NCI-H2171 treated with DMSO at 0.1 percent for 48 hours (cell line): Measurements from ENCODE around the gene FAM107A.

Experiments used
- DNase-seq: peaks from one replicate; lab custom pipeline; 2025; lab: John Stamatoyannopoulos, UW

The FAM107A gene

DNA sequence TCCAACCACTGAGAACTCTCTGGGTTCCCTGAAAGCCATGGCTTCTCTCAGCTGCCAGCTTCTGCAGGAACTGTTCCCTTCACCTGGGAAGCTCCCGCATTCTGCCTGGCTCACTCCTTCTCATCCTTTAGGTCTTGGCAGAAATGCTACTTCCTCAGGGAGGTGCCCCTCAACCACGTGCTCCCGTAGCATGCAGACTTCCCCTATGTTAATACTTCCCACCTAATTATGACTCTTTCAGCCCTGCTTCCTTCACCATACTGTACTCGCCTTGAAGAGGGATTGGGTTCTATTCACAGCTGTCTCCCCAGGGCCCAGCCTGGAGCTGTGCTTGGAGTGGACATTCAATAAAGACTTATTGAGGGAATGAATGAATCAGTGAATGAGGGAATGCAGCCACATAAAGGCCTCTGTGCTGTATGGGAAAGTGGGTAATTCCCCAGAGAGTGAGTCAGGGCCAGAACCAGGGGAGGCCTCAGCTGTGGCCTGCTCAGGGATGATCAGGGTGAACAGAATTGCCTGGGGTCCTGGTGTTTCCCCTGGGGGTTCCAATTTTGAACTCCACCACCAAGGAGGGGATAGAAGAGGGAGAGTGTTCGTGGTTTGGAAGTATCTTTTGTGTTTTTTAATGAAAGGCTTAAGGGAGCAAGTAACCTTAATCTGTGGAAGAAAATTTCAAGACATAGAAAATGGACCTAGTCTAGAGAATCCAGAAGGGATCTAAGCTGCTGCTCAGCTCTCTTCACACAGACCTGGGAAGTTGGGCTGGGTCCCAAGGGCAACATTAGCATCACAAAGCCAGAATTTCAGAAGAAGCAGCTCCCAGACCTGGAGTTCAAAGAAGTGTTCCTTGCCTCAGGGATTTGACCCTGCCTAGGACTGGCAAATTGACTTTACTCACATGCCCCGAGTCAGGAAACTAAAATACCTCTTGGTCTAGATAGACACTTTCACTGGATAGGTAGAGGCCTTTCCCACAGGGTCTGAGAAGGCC is 14.6 kb upstream of the FAM107A start:
- DNase-seq: no peak

DNA sequence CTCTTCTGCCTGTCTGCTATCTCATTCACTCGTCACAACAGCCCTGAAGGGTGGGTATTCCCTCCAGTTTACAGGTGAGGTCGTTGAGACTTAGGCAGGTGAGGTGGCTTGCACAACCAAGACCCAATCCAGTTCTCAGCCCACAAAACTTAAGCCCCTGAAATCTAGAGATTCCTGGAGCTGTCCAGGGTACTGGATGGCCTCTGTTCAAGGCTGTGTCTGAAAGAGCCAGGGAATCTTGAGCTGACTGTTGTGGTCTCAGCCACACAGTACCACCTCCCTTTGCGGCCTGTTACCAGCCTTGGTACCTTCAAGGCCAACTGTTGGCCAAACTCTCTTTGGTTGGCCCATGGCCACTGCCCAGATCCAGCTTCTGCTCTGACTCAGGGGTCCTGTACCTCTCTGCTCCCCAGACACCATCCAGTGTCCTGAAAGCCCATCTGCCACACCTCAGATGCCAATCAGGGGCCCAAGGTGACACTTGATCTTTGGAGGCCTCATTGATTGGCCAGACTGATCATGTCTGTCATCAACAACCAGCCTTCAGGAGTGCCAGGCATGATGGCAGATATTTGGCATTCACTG is 10.9 kb upstream of the FAM107A start:
- no peak for DNase-seq

DNA sequence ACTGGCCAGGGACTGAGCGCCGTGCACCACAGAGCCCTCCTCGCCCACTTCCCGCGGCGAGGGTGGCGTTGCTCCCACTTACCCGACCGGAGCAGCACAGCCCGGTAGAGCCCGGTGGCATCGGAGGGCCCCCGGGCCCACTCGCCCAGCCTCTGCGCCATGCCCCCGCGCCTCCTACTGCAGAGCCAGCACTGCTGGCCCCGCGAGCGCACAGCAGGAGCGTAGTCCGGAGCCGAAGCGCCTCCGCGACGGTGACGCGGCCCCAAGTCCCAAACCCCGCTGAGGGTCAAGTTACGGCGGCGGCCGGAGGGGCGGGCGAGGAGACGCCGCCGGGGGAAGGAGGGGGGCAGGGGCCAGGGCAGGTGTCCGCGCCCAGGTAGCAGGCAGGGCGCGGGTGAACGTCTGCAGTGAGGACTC is 9.6 kb upstream of the FAM107A start:
- no peak for DNase-seq

DNA sequence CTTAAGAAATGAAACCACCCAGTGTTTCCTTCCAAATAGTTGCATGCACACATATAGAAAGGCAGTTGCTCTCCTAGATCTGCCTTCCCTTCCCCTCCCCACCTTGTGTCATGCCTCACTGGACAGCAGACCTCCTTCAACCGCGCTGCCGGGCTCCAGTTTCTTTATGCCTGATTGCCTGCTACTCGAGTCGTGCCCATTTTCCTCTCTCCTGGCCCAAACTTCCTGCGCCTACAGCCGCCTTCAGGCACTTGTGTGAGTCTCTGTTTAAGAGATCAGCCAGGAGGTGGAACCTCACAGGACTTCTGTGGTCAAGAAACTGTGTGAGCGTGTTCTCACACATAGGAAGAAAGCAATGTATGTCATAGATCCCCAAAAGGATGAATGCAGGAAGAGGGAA is 8.8 kb upstream of the FAM107A start:
- peak; percentile 39 for DNase-seq

DNA sequence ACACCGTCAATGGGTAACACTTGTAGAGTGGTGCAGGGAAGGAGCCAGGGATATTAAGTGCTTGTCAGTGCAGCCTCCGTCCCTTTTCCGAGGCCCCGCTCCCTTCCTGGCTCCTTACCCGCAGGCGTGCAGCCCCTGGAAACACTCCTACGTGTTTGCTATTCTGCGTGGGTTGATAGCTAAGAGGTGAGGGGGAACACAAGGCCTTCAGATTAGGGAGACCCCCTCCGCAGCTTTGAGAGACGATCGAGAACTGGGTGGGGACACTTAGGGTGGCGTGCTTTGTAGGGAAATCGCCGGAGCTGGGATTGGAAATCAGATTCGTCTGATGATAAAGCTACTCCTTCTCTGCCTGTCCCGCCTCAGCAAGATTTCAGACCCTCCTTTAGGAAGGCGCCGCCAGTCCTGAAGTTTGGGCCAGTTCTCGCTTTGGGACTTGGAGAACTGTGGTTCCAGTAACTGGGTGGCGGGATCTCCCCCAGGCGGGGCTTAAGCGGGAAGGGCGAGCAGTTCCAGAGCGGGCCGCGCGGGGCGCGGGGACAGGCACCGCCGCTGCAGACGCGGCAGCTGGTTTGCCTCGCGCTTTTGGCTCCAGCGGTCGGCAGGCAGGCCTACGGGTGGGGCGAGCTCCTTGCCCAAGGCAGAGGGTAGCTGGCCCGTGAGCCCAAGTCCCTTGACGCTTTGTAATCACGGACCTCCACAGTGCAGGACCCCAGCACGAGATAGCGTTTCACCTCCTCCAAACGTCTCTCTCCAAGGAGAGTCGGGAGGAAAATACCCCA is 8.0 kb upstream of the FAM107A start:
- DNase-seq: peak; percentile 67

DNA sequence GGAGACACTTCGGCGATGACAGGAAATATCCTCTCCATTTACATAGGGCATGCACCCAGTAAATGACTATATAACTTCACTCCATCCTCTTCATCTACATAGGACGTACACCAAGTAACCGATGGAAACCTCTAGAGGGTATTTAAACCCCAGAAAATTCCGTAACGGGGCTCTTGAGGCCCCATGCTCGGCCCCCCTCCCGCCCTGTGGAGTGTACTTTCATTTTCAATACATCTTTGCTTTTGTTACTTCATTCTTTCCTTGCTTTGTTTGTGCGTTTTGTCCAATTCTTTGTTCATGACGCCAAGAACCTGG is 7.5 kb upstream of the FAM107A start:
- no peak for DNase-seq

DNA sequence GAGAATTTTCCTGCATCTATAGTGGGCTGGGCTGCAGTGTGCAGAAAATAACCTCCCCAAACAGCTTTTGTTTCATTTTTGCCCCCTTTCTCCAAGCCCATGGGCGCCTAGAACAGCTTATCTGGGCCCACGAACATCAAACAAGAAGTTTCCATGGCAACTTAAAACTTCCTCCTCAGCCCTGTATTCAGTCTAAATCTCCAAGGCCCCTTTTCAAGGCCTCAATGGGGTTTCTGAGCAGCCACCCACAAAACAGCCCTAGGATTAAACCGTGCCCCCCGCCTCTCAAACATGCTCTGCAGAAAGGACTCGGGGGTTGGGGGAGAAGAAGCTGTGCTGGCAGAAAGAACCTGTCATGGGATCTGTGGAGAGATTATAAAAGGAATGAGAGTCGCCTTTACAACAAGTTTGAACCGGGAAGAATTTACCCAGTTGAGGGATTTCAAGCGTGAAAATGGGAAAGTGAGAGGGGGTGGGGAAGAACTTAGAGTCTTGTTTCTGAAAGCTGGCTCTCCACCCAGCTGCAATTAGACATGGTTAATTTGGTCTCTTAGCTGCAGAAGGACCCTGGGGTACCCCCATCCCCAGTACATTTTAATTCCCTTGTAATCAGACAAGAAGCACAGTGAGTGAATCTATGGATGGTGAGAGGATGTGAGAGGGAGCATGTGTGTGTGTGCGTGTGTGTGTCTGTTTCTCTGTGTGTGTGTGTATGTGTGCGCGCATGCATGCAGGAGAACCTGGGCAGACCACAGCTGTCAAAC is 4.3 kb upstream of the FAM107A start:
- DNase-seq: peak; percentile 62

DNA sequence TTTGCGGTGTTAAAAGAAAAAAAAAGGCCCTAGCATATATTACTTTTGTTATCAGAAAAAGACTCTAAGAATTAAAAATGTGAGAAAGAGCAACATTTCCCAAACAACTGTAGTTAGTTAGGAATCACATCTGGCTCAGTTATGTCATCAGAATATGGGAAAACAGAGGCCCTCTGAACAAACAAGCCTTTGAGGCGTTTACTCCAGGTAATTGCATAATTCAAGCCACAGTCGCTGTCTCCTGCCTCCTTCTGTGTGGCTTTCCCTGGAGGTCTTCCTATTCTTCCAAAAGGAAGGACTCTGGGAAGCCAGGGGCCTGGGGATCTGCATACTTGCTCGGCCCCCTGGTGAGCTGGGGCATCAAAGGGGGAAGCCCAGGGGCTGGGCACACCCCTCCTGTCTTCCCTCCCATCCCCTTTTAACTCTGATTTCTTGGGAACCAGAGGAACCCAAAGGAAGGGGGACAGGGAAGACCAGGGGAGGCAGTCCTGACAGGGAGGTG is 3.7 kb upstream of the FAM107A start:
- DNase-seq: no peak

DNA sequence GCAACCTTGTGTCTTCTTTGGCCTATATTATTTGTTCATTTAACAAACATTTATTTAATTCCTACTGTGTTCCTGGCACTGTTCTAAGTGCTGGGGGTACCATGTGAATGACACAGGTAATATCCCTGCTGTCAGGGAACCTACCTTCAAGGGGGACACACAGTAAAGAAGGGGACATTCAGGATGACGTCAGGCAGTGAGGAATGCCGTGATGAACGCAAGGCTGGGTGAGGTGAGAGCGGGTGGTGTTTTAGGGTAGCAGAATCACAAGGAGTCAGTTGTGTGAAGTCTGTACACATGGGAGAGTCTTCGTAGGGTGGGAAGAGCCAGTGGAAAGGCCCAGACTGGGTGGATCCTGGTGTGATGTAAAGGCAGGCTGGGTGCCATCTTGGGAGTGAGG is 1.7 kb upstream of the FAM107A start:
- DNase-seq: no peak

DNA sequence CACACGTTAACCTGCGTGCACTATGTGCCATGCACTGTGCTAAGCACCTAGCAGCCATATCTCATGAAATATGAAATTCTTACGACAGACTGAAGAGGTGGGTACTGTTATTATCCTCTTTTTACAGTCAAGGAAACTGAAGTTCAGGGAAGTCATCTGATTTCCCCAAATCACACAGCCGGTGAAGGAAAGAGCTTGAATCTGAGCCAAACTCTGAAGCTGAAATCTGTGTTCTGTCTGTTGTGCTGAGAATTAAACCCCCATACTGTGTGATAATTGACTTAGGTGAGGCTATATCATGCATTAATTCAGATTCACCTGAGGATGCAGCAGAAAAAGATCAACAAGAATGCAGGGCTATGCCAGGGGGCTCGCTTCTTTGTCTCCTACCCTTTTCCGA is 475 bp downstream of the FAM107A start:
- no peak for DNase-seq

DNA sequence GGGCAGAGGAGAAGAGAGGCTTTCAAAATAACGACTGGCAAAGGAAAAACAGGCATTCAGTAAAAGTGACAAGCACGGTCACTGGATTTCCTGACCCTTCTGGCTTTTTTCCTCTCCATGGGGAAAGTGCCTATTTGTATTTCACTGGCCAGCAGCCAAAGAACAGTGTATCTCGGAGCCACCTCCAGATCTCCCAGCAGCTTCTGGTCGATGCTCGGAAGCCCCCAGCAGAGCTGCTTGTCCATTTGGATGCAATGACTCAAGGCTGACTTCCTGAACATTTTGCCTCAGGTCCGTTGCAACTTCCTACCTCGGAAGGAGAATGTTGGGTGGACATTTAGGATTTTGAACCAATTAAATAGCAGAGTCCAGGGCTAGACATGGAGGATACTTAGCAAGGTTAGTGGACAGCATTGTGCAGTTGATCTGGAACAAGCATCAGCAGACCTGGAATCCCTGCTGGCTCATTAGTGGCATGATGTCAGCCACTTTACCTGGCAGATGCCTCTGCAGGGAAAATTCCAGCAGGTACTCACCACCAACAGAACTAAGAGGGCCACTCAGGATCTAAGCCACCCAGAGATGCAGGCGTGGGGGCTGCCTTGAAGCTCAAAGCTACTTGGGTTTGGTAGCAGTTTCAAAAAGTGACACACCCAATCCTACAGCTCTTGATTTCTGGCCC is 1.1 kb downstream of the FAM107A start:
- no peak for DNase-seq

DNA sequence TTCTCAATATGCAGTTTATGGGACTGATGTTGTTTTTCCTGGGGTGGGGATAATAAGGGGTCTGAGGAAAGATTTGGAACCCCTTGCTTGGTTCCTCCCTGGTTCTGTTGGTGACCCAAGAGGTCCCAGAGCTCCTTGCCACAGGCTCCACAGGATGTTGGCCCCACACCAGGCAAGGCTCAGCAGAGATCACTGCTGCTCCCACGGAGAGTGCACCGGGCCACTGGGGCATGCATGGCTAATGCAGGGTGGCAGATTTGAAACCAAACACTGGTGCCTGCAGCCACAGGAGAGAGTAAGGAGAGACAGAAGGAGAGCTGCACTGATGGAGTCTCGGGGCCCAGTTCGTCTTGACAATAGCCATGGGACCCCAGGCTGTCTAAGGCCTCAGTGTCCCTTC is 2.5 kb downstream of the FAM107A start:
- DNase-seq: no peak

DNA sequence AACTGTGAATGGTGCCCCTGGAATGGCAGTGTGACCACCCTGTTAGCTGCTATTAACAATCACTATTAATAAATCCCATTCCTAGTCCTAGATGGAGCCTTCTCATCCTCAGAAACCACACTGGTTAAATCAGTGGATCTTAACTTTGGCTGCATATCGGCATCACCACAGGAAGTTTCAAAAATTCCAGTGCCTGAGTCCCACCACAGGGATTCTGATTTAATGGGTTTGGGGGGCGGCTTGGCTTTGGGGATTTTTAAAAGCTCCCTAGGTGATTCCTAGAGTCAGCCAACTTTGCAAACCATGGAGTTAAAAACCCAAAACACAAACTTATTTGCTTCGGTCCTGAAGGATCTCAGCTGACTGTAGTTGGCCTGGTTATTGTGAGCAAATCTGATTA is 3.1 kb downstream of the FAM107A start:
- DNase-seq: no peak

DNA sequence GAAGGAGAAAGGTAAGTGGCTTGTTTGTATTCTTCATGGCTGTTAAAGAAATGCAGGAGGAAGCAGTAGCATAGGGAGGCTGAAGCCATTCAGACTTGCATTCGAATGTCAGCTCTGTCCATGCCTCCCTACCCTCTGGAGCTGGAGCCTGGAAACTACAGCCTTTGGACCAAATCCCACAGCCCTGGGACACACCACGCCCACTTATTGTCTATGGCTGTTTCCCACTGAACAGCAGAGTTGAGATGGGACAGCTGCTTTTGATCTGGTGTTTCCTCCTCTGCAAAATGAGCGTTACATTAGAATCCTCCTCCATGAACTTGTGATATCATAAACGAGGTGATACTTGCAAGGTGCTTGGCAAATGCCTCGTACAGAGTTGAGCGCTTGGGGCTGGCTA is 3.6 kb downstream of the FAM107A start:
- DNase-seq: no peak

DNA sequence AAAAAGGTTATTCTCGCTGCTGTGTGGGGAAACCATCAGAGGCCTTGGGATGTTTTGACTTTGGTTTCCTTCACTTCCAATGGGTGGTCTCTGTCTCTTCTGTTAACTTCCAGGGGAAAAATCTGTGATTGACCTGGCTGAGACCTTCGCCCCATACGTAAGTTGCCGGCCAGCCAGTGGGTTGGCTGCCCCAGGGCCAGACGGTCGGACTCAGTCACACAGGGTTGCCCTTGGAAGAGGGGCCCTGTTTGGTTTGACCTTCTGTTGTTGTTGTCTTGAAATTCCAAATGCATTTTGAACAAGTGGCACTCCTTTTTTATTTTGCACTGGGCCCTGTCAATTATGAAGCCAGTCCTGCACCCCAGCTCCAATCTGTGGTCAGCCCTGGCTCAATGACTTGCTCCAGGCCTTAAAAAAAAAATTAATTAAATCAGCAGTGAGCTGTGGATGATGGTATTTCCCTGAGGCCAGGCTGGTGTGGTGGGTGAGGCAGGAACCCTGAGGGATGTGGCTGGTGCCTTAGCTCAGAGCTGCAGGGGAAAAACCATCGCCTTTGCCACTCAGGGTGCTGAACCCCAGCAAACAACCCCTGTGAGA is 4.5 kb downstream of the FAM107A start:
- no peak for DNase-seq

DNA sequence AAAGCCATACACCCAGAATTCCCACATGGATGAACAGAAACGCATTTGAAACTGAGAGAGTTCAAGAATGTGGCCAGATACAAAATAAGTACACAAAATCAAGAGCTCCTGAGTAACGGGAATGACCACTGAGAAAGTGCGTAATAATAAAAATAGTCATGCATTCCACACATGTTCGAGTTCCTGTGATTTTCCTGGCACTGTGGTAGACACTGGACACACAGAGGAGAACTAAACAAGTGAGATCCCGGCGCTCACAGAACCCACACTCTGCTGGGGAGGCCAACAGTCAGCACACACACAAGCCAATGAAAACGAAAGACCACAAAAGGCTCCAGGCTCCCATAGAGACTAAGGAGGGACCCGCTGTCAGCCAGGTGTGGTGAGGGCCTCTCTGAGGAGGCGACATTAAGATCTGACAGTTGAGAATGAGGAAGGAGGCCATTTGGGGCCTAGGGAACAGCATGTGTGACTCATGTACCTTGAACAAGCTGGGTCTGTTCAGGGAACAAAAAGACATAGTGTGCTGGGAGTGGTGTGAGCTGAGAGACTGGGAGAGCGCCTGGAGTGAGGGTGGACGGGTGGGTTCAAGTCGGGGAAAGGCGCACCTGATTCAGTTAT is 5.1 kb downstream of the FAM107A start:
- DNase-seq: no peak

DNA sequence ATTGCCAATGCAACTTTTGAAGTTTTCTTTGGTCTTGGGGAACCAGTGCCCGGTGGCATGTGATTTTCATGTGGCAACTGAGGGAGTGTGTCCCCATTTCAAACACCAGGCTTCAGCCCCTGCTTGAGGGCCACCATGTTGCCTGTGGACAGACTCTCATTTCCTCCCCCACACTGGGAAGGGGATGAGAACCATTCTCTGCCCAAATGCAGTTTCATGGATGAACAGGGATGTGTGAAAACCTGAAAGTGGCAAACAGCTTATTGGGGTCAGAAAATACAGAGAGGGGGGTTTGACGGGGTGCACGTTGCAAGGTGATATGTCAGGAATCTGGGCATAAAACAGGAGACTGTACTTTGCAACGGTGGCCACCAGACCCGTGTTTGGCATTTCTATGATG is 6.3 kb downstream of the FAM107A start:
- no peak for DNase-seq

DNA sequence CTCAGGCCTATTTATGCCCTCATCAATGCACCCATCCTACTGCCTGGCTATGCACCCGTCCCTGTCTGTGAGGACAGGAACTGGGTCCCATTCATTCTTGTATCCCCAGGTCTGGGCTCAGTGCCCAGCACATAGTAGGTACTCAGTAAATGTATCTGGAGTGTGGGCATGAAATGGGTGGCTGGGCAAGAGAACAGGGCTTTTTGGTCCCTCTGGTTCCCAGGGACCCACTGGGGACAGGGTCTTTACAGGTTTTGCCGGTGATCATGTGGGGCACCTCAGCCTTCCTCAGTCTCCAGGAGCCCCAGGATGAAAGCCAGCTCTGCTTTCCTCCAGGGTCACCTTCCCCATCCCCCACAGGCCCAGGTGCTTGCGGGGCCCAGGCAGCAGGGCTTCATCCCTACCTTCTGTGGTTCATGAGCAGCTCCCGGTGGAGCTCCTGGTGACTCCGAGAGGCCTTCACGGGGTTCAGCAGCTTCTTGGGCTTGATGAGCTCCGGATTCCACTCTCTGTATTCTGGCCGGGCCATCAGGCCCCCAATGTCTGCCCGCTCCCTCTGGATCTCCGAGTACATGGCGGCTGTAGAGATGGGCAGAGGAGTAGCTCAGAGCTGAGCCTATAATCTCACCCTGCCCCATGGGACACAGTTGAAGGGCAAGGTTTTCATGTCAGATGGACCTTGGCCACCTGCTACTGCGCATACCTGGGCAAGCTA is 7.7 kb downstream of the FAM107A start:
- DNase-seq: no peak

DNA sequence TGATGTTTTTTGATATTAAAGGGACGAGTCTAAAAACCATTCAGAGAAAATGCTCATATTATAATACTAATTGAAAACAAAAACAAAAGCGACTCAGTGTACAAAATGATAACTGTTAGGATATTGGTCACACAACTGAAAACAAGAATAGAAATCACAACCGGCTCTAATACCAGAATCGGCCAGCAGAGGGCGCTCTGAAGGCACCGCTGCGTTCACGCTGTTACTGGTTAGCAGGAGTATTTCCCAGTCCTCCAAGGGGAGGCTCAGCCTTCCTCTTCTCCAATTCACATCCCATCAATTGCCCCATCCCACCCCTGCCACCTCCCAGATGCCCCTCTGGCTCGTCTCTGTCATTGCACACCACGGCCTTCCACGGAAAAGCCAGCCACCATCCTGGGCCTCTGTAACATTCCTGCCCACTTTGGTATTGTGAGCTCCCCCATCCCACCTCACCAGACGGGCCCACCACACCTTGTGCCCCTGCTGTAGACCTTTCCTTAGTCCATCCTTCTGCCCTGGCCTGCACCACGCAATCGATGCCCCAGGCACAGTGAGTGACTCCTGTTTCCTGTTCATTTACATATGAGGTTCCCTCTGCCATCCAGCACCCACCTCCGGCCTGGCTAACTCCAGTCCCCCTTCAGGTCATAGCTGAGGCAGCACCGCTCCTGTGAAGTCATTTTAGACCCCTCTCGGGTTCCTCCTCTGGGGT is 8.5 kb downstream of the FAM107A start:
- peak; percentile 52 for DNase-seq

DNA sequence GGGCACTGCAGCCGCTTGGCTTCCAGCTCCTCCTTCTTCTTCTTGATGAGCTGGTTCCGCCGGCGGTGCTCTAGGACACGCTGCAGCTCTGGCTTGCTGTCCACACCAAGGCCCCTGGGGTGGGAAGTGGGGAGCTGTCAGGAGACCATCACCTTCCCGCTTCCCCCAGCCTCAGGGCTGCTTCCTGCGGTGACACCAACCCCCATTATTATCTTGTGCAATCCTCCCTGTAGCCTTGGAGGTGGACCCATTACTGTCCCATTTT is 10.0 kb downstream of the FAM107A start:
- DNase-seq: no peak
